ENCODE results near the gene KDM3A. TPM values are rescaled to one million over a fixed set of nuclear protein-coding genes. Genes with fewer than 3 reads are reported as not detected.

Gene KDM3A
- total RNA-seq, 2 donors from 2014 or later, result 22.3 to 33.1 TPM

DNA sequence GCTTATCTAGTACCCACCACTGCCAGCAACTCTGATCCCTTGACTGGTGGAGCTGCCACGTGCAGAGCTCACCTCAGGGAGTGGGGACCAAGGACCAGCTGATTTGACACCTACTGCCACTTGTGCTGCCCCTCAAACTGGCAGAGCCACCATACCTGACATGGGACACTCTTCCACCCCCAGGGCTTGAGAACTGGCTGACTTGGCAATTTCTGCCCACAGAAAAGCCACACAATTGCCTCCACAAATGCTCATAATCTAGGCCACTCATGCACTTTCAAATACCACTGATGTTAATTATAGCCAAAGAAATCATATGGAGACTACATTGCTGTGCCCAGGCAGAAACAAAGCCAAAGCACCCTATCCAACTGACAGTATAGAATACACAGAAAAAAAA is 11.8 kb upstream of the KDM3A start:
- Histone ChIP-seq H3K4me3 (no peak overlapping the region), H3K27ac (no peak overlapping the region), H3K27me3 (no peaks in the 10 kb centered on the region), H3K9me3 (peaks cover 0 to 15% of the 10 kb centered on the region in 2 donors), H3K4me1 (no peaks in the 10 kb centered on the region), H3K36me3 (no peaks in the 10 kb centered on the region)
- TF ChIP-seq, protein P1, sequence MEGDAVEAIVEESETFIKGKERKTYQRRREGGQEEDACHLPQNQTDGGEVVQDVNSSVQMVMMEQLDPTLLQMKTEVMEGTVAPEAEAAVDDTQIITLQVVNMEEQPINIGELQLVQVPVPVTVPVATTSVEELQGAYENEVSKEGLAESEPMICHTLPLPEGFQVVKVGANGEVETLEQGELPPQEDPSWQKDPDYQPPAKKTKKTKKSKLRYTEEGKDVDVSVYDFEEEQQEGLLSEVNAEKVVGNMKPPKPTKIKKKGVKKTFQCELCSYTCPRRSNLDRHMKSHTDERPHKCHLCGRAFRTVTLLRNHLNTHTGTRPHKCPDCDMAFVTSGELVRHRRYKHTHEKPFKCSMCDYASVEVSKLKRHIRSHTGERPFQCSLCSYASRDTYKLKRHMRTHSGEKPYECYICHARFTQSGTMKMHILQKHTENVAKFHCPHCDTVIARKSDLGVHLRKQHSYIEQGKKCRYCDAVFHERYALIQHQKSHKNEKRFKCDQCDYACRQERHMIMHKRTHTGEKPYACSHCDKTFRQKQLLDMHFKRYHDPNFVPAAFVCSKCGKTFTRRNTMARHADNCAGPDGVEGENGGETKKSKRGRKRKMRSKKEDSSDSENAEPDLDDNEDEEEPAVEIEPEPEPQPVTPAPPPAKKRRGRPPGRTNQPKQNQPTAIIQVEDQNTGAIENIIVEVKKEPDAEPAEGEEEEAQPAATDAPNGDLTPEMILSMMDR (IDR thresholded peaks at IDR 0.05), result no peak
- no peak for DNase-seq (ENCODE audit: low spot score)

DNA sequence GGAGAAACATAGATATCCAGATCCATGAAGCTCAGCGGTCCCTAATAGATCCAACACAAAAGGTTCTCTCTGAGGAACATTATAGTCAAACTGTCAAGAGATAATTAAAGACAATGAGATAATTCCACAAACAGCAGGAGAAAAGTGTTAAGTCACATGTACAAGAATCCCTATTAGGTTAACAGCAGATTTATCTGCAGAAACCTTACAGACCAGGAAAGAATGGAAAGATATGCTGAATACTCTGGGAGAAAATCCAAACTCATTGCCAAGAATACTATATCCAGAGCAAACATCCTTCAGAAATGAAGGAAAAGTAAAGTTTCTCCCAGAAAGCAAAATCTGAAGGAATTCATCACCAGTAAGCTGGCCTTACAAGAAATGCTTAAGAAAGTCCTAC is 10.8 kb upstream of the KDM3A start:
- no peaks in the 10 kb centered on the region for H3K27me3 ChIP-seq
- H3K27ac ChIP-seq, result no peak overlapping the region
- H3K9me3 ChIP-seq, result peaks cover 0 to 15% of the 10 kb centered on the region in 2 donors
- no peak overlapping the region for H3K4me3 ChIP-seq
- H3K36me3 ChIP-seq, result no peaks in the 10 kb centered on the region
- DNase-seq (ENCODE audit: low spot score), result no peak
- TF ChIP-seq, protein P1 (IDR thresholded peaks at IDR 0.05), result no peak
- H3K4me1 ChIP-seq, result no peaks in the 10 kb centered on the region

DNA sequence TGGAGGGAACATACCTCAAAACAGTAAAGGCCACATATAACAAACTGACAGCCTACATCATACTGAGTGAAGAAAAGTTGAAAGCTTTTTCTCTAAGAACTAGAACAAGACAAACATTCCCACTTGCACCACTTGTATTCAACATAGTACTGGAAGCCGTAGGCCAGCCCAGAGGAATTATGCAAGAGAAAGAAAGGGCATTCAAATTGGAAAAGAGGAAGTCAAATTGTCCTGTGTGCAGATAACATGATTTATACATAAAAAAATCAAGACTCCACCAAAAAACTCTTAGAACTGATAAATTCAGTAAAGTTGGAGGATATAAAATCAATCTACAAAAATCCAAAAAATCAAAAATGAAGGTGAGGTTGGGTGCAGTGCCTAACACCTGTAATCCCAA is 8.0 kb upstream of the KDM3A start:
- no peak overlapping the region for H3K4me3 ChIP-seq
- no peaks in the 10 kb centered on the region for H3K4me1 ChIP-seq
- no peak for DNase-seq (ENCODE audit: low spot score)
- H3K36me3 ChIP-seq, result no peaks in the 10 kb centered on the region
- no peaks in the 10 kb centered on the region for H3K27me3 ChIP-seq
- no peak overlapping the region for H3K27ac ChIP-seq
- peaks cover 0 to 28% of the 10 kb centered on the region in 2 donors for H3K9me3 ChIP-seq
- TF ChIP-seq, protein P1 (IDR thresholded peaks at IDR 0.05), result no peak

DNA sequence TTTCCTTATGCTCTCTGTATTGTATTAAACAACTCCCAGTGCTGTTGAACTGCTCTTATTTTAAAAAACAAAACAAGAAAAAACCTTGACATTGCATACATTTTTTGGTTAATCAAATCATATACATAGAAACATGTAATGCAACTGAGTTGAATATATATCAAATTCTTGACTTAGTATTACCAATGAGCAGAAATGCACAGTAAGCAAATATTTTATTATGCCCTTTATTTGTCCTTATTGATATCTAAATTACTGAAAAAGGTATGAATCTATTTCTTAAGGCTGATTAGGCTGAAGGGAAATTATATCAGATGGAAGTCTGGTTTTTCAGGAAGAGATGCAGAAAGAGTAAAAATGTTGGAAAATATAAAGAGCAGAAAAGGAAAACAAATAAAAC is 6.9 kb upstream of the KDM3A start:
- TF ChIP-seq, protein P1 (IDR thresholded peaks at IDR 0.05), result no peak
- Histone ChIP-seq H3K27me3 (no peaks in the 10 kb centered on the region), H3K27ac (no peak overlapping the region), H3K36me3 (no peaks in the 10 kb centered on the region), H3K4me3 (no peak overlapping the region), H3K4me1 (no peaks in the 10 kb centered on the region), H3K9me3 (peaks cover 2 to 39% of the 10 kb centered on the region in 2 donors)
- DNase-seq (ENCODE audit: low spot score), result no peak

DNA sequence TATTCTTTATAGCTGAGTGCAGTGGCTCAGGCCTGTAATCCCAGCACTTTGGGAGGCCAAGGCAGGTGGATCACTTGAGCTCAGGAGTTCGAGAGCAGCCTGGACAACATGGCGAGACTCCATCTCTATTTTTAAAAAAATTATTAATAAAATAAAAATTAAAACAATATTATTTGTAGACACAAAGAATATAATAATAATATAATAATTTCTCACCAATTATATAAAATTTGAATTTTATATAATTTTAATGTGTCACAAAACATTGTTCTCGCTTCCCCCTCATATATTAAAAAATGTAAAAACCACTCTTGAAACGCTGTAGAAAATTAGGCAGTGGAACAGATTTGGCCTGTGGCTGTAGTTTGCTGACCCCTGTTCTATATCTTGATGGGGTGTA is 5.6 kb upstream of the KDM3A start:
- Histone ChIP-seq H3K4me1 (no peaks in the 10 kb centered on the region), H3K27ac (no peak overlapping the region), H3K4me3 (no peak overlapping the region), H3K27me3 (no peaks in the 10 kb centered on the region), H3K9me3 (peaks cover 13 to 42% of the 10 kb centered on the region in 2 donors), H3K36me3 (no peaks in the 10 kb centered on the region)
- TF ChIP-seq, protein P1 (IDR thresholded peaks at IDR 0.05), result no peak
- DNase-seq (ENCODE audit: low spot score), result no peak

DNA sequence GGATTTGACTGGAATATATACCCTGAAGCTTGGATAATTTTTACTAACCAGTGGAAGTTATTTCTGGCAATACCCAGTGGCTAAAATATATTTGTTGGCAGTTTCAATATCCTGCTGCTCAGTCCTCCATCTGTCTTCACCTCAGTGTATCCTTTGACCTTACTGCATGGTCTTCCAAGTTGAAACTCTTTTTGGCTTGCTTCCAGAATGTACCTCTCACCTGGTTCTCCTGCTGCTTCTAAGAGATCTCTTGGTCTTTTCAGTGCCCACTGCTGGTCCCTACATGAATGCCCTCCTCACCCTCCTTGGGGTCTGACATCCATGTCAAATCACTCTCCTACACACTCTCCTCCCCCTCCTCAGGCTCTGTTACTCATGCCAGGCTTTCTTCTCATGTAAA is 4.8 kb upstream of the KDM3A start:
- Histone ChIP-seq H3K27ac (no peak overlapping the region), H3K4me3 (no peak overlapping the region), H3K27me3 (no peaks in the 10 kb centered on the region), H3K36me3 (no peaks in the 10 kb centered on the region), H3K4me1 (no peaks in the 10 kb centered on the region), H3K9me3 (peaks cover 13 to 37% of the 10 kb centered on the region in 2 donors)
- DNase-seq (ENCODE audit: low spot score), result no peak
- TF ChIP-seq, protein P1 (IDR thresholded peaks at IDR 0.05), result no peak

Data from right atrium auricular region (tissue), 2 donors.